Measurements from ENCODE around the gene IGFBP2. TPM values are rescaled to one million over a fixed set of nuclear protein-coding genes. Genes with fewer than 3 reads are reported as not detected.

IGFBP2 gene
- total RNA-seq, 1 experiment from 2014 or later, result 54.8 TPM

DNA sequence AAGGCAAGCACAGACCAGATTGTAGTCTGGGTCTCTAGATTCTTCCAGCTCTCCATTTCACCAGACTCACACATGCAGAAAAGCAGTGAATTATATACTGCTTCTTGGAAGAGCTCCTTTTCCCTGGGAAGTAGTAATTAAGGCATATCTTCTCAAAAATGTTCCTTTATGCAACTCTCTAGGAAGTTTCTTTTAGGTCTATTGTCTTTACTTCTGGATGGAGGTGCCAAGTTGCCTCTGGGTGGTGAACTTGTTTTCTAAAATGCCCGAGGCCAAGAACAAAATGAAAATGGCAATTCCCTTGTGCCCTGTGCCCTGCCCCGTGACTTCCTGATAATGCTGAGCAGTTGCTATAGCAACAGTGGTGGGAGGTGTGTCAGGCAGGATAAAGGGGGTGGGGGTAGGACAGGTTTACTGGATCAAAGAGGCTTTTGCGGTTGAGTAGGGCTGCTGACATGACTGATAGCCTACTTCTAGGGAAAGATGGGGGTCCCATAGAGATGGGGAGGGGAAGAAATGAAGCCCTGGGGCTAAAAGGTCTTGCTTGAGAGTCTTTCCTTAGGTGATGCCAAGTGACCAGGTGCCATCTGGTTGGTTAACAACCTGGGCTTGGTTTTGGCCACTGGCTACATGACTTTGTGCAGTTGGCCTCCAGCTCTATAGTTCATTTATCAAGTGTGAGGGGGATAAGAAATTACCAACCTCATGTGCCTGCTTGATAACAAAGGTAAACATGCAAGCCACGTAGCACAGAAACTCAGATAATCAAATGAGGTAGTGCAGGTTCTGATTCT lies 11.8 kb downstream of the IGFBP2 start:
- TF ChIP-seq POLR2AphosphoS5 (IDR thresholded peaks at IDR 0.05; ENCODE audit: low read depth, low read length) (no peak), TCF7L2 (IDR thresholded peaks at IDR 0.05; ENCODE audit: low read depth, low read length) (no peak), SIN3A (IDR thresholded peaks at IDR 0.05; ENCODE audit: borderline replicate concordance, insufficient read depth, low read depth, low read length) (no peak)
- TF ChIP-seq, protein P1, sequence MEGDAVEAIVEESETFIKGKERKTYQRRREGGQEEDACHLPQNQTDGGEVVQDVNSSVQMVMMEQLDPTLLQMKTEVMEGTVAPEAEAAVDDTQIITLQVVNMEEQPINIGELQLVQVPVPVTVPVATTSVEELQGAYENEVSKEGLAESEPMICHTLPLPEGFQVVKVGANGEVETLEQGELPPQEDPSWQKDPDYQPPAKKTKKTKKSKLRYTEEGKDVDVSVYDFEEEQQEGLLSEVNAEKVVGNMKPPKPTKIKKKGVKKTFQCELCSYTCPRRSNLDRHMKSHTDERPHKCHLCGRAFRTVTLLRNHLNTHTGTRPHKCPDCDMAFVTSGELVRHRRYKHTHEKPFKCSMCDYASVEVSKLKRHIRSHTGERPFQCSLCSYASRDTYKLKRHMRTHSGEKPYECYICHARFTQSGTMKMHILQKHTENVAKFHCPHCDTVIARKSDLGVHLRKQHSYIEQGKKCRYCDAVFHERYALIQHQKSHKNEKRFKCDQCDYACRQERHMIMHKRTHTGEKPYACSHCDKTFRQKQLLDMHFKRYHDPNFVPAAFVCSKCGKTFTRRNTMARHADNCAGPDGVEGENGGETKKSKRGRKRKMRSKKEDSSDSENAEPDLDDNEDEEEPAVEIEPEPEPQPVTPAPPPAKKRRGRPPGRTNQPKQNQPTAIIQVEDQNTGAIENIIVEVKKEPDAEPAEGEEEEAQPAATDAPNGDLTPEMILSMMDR (IDR thresholded peaks at IDR 0.05), result no peak
- TF ChIP-seq, protein P2, sequence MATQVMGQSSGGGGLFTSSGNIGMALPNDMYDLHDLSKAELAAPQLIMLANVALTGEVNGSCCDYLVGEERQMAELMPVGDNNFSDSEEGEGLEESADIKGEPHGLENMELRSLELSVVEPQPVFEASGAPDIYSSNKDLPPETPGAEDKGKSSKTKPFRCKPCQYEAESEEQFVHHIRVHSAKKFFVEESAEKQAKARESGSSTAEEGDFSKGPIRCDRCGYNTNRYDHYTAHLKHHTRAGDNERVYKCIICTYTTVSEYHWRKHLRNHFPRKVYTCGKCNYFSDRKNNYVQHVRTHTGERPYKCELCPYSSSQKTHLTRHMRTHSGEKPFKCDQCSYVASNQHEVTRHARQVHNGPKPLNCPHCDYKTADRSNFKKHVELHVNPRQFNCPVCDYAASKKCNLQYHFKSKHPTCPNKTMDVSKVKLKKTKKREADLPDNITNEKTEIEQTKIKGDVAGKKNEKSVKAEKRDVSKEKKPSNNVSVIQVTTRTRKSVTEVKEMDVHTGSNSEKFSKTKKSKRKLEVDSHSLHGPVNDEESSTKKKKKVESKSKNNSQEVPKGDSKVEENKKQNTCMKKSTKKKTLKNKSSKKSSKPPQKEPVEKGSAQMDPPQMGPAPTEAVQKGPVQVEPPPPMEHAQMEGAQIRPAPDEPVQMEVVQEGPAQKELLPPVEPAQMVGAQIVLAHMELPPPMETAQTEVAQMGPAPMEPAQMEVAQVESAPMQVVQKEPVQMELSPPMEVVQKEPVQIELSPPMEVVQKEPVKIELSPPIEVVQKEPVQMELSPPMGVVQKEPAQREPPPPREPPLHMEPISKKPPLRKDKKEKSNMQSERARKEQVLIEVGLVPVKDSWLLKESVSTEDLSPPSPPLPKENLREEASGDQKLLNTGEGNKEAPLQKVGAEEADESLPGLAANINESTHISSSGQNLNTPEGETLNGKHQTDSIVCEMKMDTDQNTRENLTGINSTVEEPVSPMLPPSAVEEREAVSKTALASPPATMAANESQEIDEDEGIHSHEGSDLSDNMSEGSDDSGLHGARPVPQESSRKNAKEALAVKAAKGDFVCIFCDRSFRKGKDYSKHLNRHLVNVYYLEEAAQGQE (IDR thresholded peaks at IDR 0.05; ENCODE audit: insufficient read depth in 1 of 2, low read depth in 2 of 2, low read length in 1 of 2), result no peak
- Histone ChIP-seq H3K4me1 (ENCODE audit: control insufficient read depth, insufficient read depth, low read length) (no peaks in the 10 kb centered on the region), H3K27me3 (ENCODE audit: control insufficient read depth, insufficient read depth, low read length) (no peaks in the 10 kb centered on the region), H3K9me3 (ENCODE audit: control insufficient read depth, insufficient read depth, low read depth, low read length) (no peaks in the 10 kb centered on the region), H3K36me3 (ENCODE audit: control insufficient read depth, insufficient read depth, low read length) (no peaks in the 10 kb centered on the region), H3K27ac (ENCODE audit: low read length) (no peak overlapping the region), H3K4me3 (ENCODE audit: low read depth in 2 of 2, low read length in 2 of 2) (no peak overlapping the region)
- no TSS peak for BruUV-seq (replicated peaks)
- DNase-seq (ENCODE audit: low read depth, low spot score) (no peak), ATAC-seq (no peak)
- ChIA-PET POLR2A (no interaction called here), CTCF (no interaction called here)
- in situ Hi-C loops (cut with HindIII; ENCODE audit: low pct_unique_long_range_greater_than_20kb, low sequenced_read_pairs) (no loop called here), intact Hi-C loops (cut with micrococcal nuclease; ENCODE audit: unreplicated experiment) (no loop called here)

DNA sequence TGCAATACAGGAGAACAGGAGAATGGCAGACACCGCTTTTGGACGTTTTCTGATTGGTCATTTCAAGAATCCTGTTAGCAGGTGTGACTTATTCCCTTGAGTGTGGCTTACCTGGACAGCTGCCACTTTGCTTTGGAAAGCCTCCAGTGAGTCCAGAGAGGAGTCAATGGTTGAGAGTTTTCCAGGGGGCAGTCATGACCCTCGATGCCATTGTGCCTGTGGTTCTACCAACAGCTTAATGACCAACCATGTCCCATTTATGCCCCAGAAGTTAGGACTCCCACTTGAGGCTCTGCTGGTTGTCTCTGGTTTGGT lies 12.4 kb downstream of the IGFBP2 start:
- in situ Hi-C loops (cut with HindIII; ENCODE audit: low pct_unique_long_range_greater_than_20kb, low sequenced_read_pairs), result no loop called here

More for the DNA sequence above, 12.4 kb downstream of the IGFBP2 start:
- TF ChIP-seq TCF7L2 (IDR thresholded peaks at IDR 0.05; ENCODE audit: low read depth, low read length) (no peak), SIN3A (IDR thresholded peaks at IDR 0.05; ENCODE audit: borderline replicate concordance, insufficient read depth, low read depth, low read length) (no peak), POLR2AphosphoS5 (IDR thresholded peaks at IDR 0.05; ENCODE audit: low read depth, low read length) (no peak)
- TF ChIP-seq, protein P1 (IDR thresholded peaks at IDR 0.05), result no peak
- TF ChIP-seq, protein P2 (IDR thresholded peaks at IDR 0.05; ENCODE audit: insufficient read depth in 1 of 2, low read depth in 2 of 2, low read length in 1 of 2), result no peak
- no peak overlapping the region for H3K4me3 ChIP-seq (ENCODE audit: low read depth in 2 of 2, low read length in 2 of 2)
- no peak for ATAC-seq
- POLR2A ChIA-PET, result no interaction called here
- no peaks in the 10 kb centered on the region for H3K9me3 ChIP-seq (ENCODE audit: control insufficient read depth, insufficient read depth, low read depth, low read length)
- CTCF ChIA-PET, result no interaction called here
- no peak overlapping the region for H3K27ac ChIP-seq (ENCODE audit: low read length)
- H3K36me3 ChIP-seq (ENCODE audit: control insufficient read depth, insufficient read depth, low read length), result no peaks in the 10 kb centered on the region
- no TSS peak for BruUV-seq (replicated peaks)
- intact Hi-C loops (cut with micrococcal nuclease; ENCODE audit: unreplicated experiment), result no loop called here
- no peaks in the 10 kb centered on the region for H3K27me3 ChIP-seq (ENCODE audit: control insufficient read depth, insufficient read depth, low read length)
- DNase-seq (ENCODE audit: low read depth, low spot score), result no peak
- no peaks in the 10 kb centered on the region for H3K4me1 ChIP-seq (ENCODE audit: control insufficient read depth, insufficient read depth, low read length)
